IMR-90 (cell line): ENCODE data around the gene WDR37. TPM values are rescaled to one million over a fixed set of nuclear protein-coding genes. Genes with fewer than 3 reads are reported as not detected.

Source experiments
- ATAC-seq: fragments of 200-7000 bp; cut with Tn5 transposase; 2 replicates; pipeline ENCODE4 v1.9.1; 2020; ENCODE audit warnings: low read depth, mild to moderate bottlenecking, moderate library complexity
- BruUV-seq: library from RNA; stranded (reverse); fragments of 400-500 nt; replicated peaks from 2 replicates; lab custom pipeline; 2021; lab: Mats Ljungman, UMichigan
- CTCF ChIA-PET: fragments of 300-600 bp; formaldehyde crosslinking; extraction: SDS; loops from one replicate; lab custom pipeline; 2021; ENCODE audit warnings: antibody characterized with exemption; lab: Yijun Ruan, JAX
- POLR2A ChIA-PET: fragments of 300-600 bp; sonication (Branson Sonifier 250); formaldehyde crosslinking; loops from one replicate; lab custom pipeline; 2022; ENCODE audit warnings: antibody characterized with exemption; ENCODE audit not compliant: unreplicated experiment; lab: Charles Lee
- DNase-seq: peaks from one replicate; pipeline ENCODE4 v3.0.0; 2013
- H2AFZ ChIP-seq: replicated peaks from 2 replicates; pipeline ENCODE3; 2013; ENCODE audit warnings: low read length, mild to moderate bottlenecking; ENCODE audit not compliant: poor library complexity
- H2AK5ac ChIP-seq: 2 replicates; pipeline ENCODE4 v1.6.1; 2013; ENCODE audit warnings: low read depth, low read length, inconsistent platforms
- H2AK9ac ChIP-seq: replicated peaks from 2 replicates; pipeline ENCODE3; 2013; ENCODE audit warnings: mild to moderate bottlenecking, low read depth, low read length, moderate library complexity; ENCODE audit not compliant: poor library complexity
- H2BK120ac ChIP-seq: 2 replicates; pipeline ENCODE4 v1.6.1; 2013; ENCODE audit warnings: low read depth, low read length, inconsistent platforms
- H2BK15ac ChIP-seq: 3 replicates; pipeline ENCODE4 v1.6.1; 2013; ENCODE audit warnings: low read depth, low read length, inconsistent platforms
- H2BK20ac ChIP-seq: 2 replicates; pipeline ENCODE4 v1.6.1; 2013; ENCODE audit warnings: low read depth, mild to moderate bottlenecking, inconsistent platforms, low read length, moderate library complexity
- H2BK5ac ChIP-seq: 2 replicates; pipeline ENCODE4 v1.6.1; 2013; ENCODE audit warnings: mild to moderate bottlenecking, low read depth, low read length, inconsistent platforms; ENCODE audit not compliant: poor library complexity, severe bottlenecking
- H3K14ac ChIP-seq: replicated peaks from 2 replicates; pipeline ENCODE4 v1.6.1; 2013; ENCODE audit warnings: low read depth, low read length, inconsistent platforms
- H3K18ac ChIP-seq: 2 replicates; pipeline ENCODE4 v1.6.1; 2013; ENCODE audit warnings: low read depth, low read length, control low read depth
- H3K23ac ChIP-seq: 2 replicates; pipeline ENCODE4 v1.6.1; 2013; ENCODE audit warnings: low read depth, low read length, inconsistent platforms
- H3K27ac ChIP-seq: 2 replicates; pipeline ENCODE4 v1.5.1; 2013; ENCODE audit warnings: mild to moderate bottlenecking, control low read depth, low read length; ENCODE audit not compliant: insufficient read depth
- H3K27me3 ChIP-seq: 2 replicates; pipeline ENCODE4 v1.6.1; 2013; ENCODE audit warnings: low read length; ENCODE audit not compliant: control insufficient read depth, insufficient read depth
- H3K36me3 ChIP-seq: 2 replicates; pipeline ENCODE4 v1.6.1; 2013; ENCODE audit warnings: low read length, mixed read lengths; ENCODE audit not compliant: control insufficient read depth, insufficient read depth
- H3K4ac ChIP-seq: 2 replicates; pipeline ENCODE4 v1.6.1; 2013; ENCODE audit warnings: low read depth, low read length, inconsistent platforms
- H3K4me1 ChIP-seq: 2 replicates; pipeline ENCODE4 v1.6.1; 2013; ENCODE audit warnings: low read length, mixed read lengths; ENCODE audit not compliant: control insufficient read depth, insufficient read depth
- H3K4me2 ChIP-seq: 2 replicates; pipeline ENCODE4 v1.6.1; 2013; ENCODE audit warnings: low read depth, mild to moderate bottlenecking, control low read depth, low read length, moderate library complexity
- H3K4me3 ChIP-seq: 2 replicates; pipeline ENCODE4 v1.5.1; 2013; ENCODE audit warnings: low read depth, mild to moderate bottlenecking, control low read depth, low read length, moderate library complexity; ENCODE audit not compliant: insufficient read depth
- H3K56ac ChIP-seq: 2 replicates; pipeline ENCODE4 v1.6.1; 2013; ENCODE audit warnings: low read length, inconsistent platforms; ENCODE audit not compliant: insufficient read depth; ENCODE audit errors: extremely low read depth
- H3K79me1 ChIP-seq, 2 experiments: 2 replicates each; pipeline ENCODE4 v1.6.1; 2013; ENCODE audit warnings: low read length in 2 of 2, inconsistent platforms in 1 of 2, low read depth in 1 of 2
- H3K9ac ChIP-seq: 2 replicates; pipeline ENCODE4 v1.6.1; 2013; ENCODE audit warnings: low read depth, low read length, control low read depth
- H3K9me1 ChIP-seq: 2 replicates; pipeline ENCODE4 v1.6.1; 2013; ENCODE audit warnings: low read length, inconsistent platforms; ENCODE audit not compliant: insufficient read depth
- H3K9me3 ChIP-seq: 2 replicates; pipeline ENCODE4 v1.6.1; 2013; ENCODE audit warnings: low read length; ENCODE audit not compliant: control insufficient read depth, insufficient read depth
- H4K20me1 ChIP-seq: 2 replicates; pipeline ENCODE4 v1.6.1; 2013; ENCODE audit warnings: low read length, inconsistent platforms; ENCODE audit not compliant: insufficient read depth
- H4K5ac ChIP-seq: 2 replicates; pipeline ENCODE4 v1.6.1; 2013; ENCODE audit warnings: mild to moderate bottlenecking, low read depth, low read length, control low read depth
- H4K8ac ChIP-seq, 2 experiments: 2 replicates each; pipeline ENCODE4 v1.6.1; 2013; ENCODE audit warnings: low read depth in 2 of 2, low read length in 2 of 2, control low read depth in 1 of 2, inconsistent platforms in 1 of 2
- H4K91ac ChIP-seq: 2 replicates; pipeline ENCODE4 v1.6.1; 2013; ENCODE audit warnings: low read depth, low read length, inconsistent platforms; ENCODE audit not compliant: insufficient read depth
- CHD1 ChIP-seq: IDR thresholded peaks from 2 replicates; pipeline ENCODE4 v1.6.1; 2012; ENCODE audit warnings: low read depth, low read length, improper control_type of control experiment
- FOS ChIP-seq: fragments of 150-350 bp; IDR thresholded peaks from 2 replicates; pipeline ENCODE4 v1.6.1; 2016; ENCODE audit warnings: low read depth, low read length
- MXI1 ChIP-seq: IDR thresholded peaks from 2 replicates; pipeline ENCODE4 v1.6.1; 2012; ENCODE audit warnings: low read depth, mild to moderate bottlenecking, low read length, moderate library complexity, borderline replicate concordance
- NFE2L2 ChIP-seq: fragments of 150-350 bp; IDR thresholded peaks from 2 replicates; pipeline ENCODE4 v1.6.1; 2016; ENCODE audit warnings: low read depth, mild to moderate bottlenecking, low read length
- RCOR1 ChIP-seq: IDR thresholded peaks from 2 replicates; pipeline ENCODE4 v1.6.1; 2012; ENCODE audit warnings: mild to moderate bottlenecking, low read length, improper control_type of control experiment; ENCODE audit not compliant: insufficient replicate concordance
- RFX5 ChIP-seq: IDR thresholded peaks from 2 replicates; pipeline ENCODE4 v1.8.0; 2012; ENCODE audit warnings: low read depth, mild to moderate bottlenecking, low read length, moderate library complexity
- SMC3 ChIP-seq: fragments of 150-350 bp; IDR thresholded peaks from 2 replicates; pipeline ENCODE4 v1.6.1; 2016; ENCODE audit warnings: low read depth, mild to moderate bottlenecking, antibody characterized with exemption, low read length, moderate library complexity
- WGBS, 2 experiments: methylation state at CpG; one replicate each; pipeline versions ENCODE4 v1.1.5 to v1.1.7; 2013; ENCODE audit warnings: missing lambda C conversion rate in 2 of 2; ENCODE audit not compliant: insufficient read length in 1 of 2; ENCODE audit errors: extremely low coverage in 2 of 2; 5-methylcytosine and 5-hydroxymethylcytosine counted together
- dilution Hi-C: fragments of 300-500 bp; cut with HindIII; formaldehyde crosslinking; loops from one replicate; pipeline ENCODE4 v1.14.3; 2018; ENCODE audit warnings: low sequenced_read_pairs; ENCODE audit not compliant: unreplicated experiment
- in situ Hi-C: fragments of 300-500 bp; cut with MboI; formaldehyde crosslinking; loops from 3 replicates; pipeline ENCODE4 v1.14.3; 2019; ENCODE audit warnings: low sequenced_read_pairs, inconsistent platforms, mixed read lengths
- intact Hi-C: fragments of 100-400 bp; cut with micrococcal nuclease; formaldehyde crosslinking; loops from 2 replicates; pipeline ENCODE4 v1.10.0; 2022
- polyA plus RNA-seq, 3 experiments: library from polyadenylated mRNA; depleted of rRNA; stranded (reverse); fragments of >200 nt; gene quantifications; 2 replicates each; pipeline ENCODE4 v1.2.3, GENCODE V29; 2012; ENCODE audit warnings: low replicate concordance in 1 of 3
- total RNA-seq: library from RNA; depleted of rRNA; stranded (reverse); fragments of >200 nt; gene quantifications from 2 replicates; pipeline ENCODE4 v1.2.3, GENCODE V29; 2012

Gene WDR37
- total and polyA plus RNA-seq, 2 of the 4 experiments (the other 2 are of a cell fraction): 12.7 to 14.5 TPM

DNA sequence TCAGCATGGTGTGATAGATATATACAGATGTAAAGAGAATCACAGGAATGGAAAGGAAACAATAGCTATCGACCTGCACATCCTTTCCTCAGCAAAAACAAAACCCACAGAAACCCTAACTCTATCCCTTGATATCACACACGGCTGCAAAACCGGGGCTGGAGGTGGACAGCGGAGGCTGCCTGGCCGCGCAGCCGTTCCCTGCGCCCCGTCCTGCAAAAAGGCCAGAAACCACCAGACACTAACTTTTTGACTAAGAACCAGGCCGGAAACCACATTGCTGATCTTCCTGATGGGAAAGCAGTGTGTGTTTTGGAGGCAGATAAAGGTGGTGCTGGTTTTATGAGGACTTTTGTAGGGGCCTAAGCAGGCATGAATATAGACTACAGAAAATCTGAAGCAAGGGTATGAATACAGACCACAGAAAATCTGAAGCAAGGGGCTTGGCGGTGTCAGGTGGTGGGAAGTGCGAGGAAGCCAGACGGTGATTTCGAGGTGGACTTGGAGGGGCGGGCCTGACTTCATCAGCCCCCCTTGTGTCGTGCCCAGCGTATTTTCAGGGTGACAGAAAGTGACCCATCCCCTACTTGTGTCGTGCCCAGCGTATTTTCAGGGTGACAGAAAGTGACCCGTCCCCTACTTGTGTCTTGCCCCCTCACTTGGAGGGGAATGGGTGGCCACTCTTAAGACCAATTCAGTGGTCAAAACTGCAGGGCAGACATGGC, 123.3 kb downstream of the WDR37 start:
- Histone ChIP-seq H3K4me1 (no peaks in the 10 kb centered on the region), H2BK20ac (no peak overlapping the region), H4K5ac (no peak overlapping the region), H3K36me3 (no peaks in the 10 kb centered on the region), H3K4me3 (no peak overlapping the region), H2BK120ac (no peak overlapping the region), H3K4me2 (no peak overlapping the region), H2BK5ac (no peak overlapping the region), H4K8ac (no peak overlapping the region), H4K20me1 (no peaks in the 10 kb centered on the region), H2BK15ac (no peak overlapping the region), H3K9me3 (no peaks in the 10 kb centered on the region), H3K23ac (no peak overlapping the region), H3K4ac (no peak overlapping the region), H2AFZ (no peak overlapping the region), H3K27me3 (no peaks in the 10 kb centered on the region; the same call in 1 of the 2 replicates), H3K27ac (no peak overlapping the region), H2AK5ac (no peak overlapping the region), H3K9ac (no peak overlapping the region), H3K79me1 (no peaks in the 10 kb centered on the region), H4K91ac (no peak overlapping the region), H3K56ac (no peak overlapping the region), H2AK9ac (no peak overlapping the region), H3K9me1 (no peaks in the 10 kb centered on the region), H3K18ac (no peak overlapping the region), H3K14ac (no peak overlapping the region)
- BruUV-seq: no TSS peak
- intact Hi-C loops (no loop called here), dilution Hi-C loops (no loop called here), in situ Hi-C loops (no loop called here)
- DNase-seq (no peak), ATAC-seq (no peak)
- ChIA-PET POLR2A (no interaction called here), CTCF (no interaction called here)
- TF ChIP-seq FOS (no peak), RFX5 (no peak), SMC3 (no peak), RCOR1 (no peak), CHD1 (no peak), MXI1 (no peak), NFE2L2 (no peak)
- 82% methylated on average over 4 of the region's 20 CpGs; no CpG with 5 or more reads in 1 of the 2 experiments for WGBS, 2 experiments
